ENCODE measurements around the gene ATP6V0E2.

Gene ATP6V0E2

DNA sequence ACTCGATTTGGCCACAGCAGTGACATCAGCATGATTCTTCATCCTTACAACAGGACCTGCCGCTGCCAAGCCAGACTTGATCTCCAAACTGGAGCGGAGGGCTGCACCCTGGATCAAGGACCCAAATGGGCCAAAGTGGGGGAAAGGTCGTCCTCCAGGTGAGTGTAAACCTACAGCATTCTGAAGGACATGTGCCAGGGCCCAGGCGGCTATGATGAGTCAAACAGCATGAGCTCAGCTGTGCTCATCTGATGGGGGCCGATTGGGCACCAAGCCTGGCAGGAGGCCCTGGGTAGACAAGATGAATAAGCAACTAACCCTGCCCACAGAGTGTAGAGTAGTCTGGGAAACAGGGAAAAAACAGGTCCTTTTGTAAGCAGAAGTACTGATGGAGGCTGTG lies 14.4 kb upstream of the ATP6V0E2 start:
- TF ChIP-seq, protein P1, sequence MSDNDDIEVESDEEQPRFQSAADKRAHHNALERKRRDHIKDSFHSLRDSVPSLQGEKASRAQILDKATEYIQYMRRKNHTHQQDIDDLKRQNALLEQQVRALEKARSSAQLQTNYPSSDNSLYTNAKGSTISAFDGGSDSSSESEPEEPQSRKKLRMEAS (IDR thresholded peaks at IDR 0.05; ENCODE audit: low read depth, low read length) = no peak
- no peak for TF ChIP-seq CTCF (IDR thresholded peaks at IDR 0.05; ENCODE audit: low read depth, low read length)
- no peak for TF ChIP-seq MYC (IDR thresholded peaks at IDR 0.05; ENCODE audit: low read depth, low read length)
- no peak for TF ChIP-seq POLR2A (IDR thresholded peaks at IDR 0.05; ENCODE audit: extremely low read depth, insufficient read length)
- no peak for DNase-seq (ENCODE audit: low read depth)
- no peak overlapping the region for H3K4me3 ChIP-seq (ENCODE audit: low read depth, low read length)

GRCh38 chr7:149859876-149860275 lies 13.9 kb upstream of the ATP6V0E2 start:
- no peak for TF ChIP-seq POLR2A (IDR thresholded peaks at IDR 0.05; ENCODE audit: extremely low read depth, insufficient read length)
- TF ChIP-seq MYC (IDR thresholded peaks at IDR 0.05; ENCODE audit: low read depth, low read length) = no peak
- no peak for TF ChIP-seq CTCF (IDR thresholded peaks at IDR 0.05; ENCODE audit: low read depth, low read length)
- TF ChIP-seq, protein P1 (IDR thresholded peaks at IDR 0.05; ENCODE audit: low read depth, low read length) = no peak
- no peak overlapping the region for H3K4me3 ChIP-seq (ENCODE audit: low read depth, low read length)
- no peak for DNase-seq (ENCODE audit: low read depth)

DNA sequence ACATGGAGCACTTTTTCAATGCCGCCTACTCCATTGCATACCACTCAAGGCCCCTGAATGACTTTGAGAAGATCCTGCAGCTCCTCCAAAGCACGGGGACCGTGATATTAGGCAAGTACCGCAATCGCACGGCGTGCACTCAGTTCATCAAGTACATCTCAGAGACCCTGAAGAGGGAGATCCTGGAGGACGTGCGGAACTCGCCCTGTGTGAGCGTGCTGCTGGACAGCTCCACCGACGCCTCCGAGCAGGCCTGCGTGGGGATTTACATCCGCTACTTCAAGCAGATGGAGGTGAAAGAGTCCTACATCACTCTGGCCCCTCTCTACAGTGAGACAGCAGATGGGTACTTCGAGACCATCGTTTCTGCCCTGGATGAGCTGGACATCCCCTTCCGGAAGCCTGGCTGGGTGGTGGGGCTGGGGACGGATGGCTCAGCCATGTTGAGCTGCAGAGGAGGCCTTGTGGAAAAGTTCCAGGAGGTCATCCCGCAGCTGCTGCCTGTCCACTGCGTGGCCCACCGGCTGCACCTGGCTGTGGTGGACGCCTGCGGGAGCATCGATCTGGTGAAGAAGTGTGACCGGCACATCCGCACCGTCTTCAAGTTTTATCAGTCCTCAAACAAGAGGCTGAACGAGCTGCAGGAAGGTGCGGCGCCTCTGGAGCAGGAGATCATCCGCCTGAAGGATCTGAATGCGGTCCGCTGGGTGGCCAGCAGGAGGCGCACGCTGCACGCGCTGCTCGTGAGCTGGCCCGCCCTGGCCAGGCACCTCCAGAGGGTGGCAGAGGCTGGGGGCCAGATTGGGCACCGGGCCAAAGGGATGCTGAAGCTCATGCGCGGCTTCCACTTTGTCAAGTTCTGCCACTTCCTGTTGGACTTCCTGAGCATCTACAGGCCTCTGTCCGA lies 12.7 kb upstream of the ATP6V0E2 start:
- TF ChIP-seq MYC (IDR thresholded peaks at IDR 0.05; ENCODE audit: low read depth, low read length) (no peak), CTCF (IDR thresholded peaks at IDR 0.05; ENCODE audit: low read depth, low read length) (peak; percentile 43)
- DNase-seq (ENCODE audit: low read depth) = peak; percentile 30
- H3K4me3 ChIP-seq (ENCODE audit: low read depth, low read length) = no peak overlapping the region

- no peak overlapping the region for H3K4me3 ChIP-seq (ENCODE audit: low read depth, low read length)
- TF ChIP-seq, protein P1 (IDR thresholded peaks at IDR 0.05; ENCODE audit: low read depth, low read length) = no peak
- TF ChIP-seq POLR2A (IDR thresholded peaks at IDR 0.05; ENCODE audit: extremely low read depth, insufficient read length) = no peak
- TF ChIP-seq MYC (IDR thresholded peaks at IDR 0.05; ENCODE audit: low read depth, low read length) = no peak
- TF ChIP-seq CTCF (IDR thresholded peaks at IDR 0.05; ENCODE audit: low read depth, low read length) = no peak
- no peak for DNase-seq (ENCODE audit: low read depth)
These were observed 12.1 kb upstream of the ATP6V0E2 start for GRCh38 chr7:149861728-149862045.

DNA sequence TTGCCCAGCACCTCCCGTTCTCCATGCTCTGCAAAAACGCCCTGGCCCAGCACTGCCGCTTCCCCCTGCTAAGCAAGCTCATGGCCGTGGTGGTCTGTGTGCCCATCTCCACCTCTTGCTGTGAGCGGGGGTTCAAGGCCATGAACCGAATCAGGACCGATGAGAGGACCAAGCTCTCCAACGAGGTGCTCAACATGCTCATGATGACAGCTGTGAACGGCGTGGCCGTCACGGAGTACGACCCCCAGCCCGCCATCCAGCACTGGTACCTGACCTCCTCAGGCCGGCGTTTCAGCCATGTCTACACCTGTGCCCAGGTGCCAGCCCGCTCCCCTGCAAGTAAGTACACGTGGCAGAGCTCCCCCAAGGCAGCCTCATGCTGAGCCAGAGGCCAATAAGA lies 11.6 kb upstream of the ATP6V0E2 start:
- no peak for DNase-seq (ENCODE audit: low read depth)
- TF ChIP-seq, protein P1 (IDR thresholded peaks at IDR 0.05; ENCODE audit: low read depth, low read length) = no peak
- no peak for TF ChIP-seq CTCF (IDR thresholded peaks at IDR 0.05; ENCODE audit: low read depth, low read length)
- no peak for TF ChIP-seq MYC (IDR thresholded peaks at IDR 0.05; ENCODE audit: low read depth, low read length)
- no peak for TF ChIP-seq POLR2A (IDR thresholded peaks at IDR 0.05; ENCODE audit: extremely low read depth, insufficient read length)

More for the DNA sequence above, 11.6 kb upstream of the ATP6V0E2 start:
- no peak overlapping the region for H3K4me3 ChIP-seq (ENCODE audit: low read depth, low read length)
